Embryonic facial prominence (tissue), 1 donor: ENCODE data around the gene EGF.
"Not testable (repeated sequence)": the region's sequence is repeated elsewhere in the genome, so short reads cannot be mapped to it uniquely, and the experiment has no call there.

ENCODE experiments used
- DNase-seq: peaks from one replicate; pipeline ENCODE4 v3.0.0-alpha.2; 2016; ENCODE audit errors: extremely low spot score

Gene EGF

GRCh38 chr4:109915385-109916026, 2.8 kb downstream of the EGF start:
- DNase-seq: no peak

GRCh38 chr4:109916027-109916409, 3.3 kb downstream of the EGF start:
- no peak for DNase-seq

GRCh38 chr4:109921384-109921808, 8.7 kb downstream of the EGF start:
- DNase-seq: no peak

- DNase-seq: no peak
These were observed 12.7 kb downstream of the EGF start for GRCh38 chr4:109925396-109925795.

GRCh38 chr4:109928327-109929045, 15.8 kb downstream of the EGF start:
- DNase-seq: no peak

- DNase-seq: no peak
These were observed 17.8 kb downstream of the EGF start for GRCh38 chr4:109930464-109930863.

- DNase-seq: no peak
These were observed 18.2 kb downstream of the EGF start for GRCh38 chr4:109930872-109931271.

- DNase-seq: no peak
These were observed 18.6 kb downstream of the EGF start for GRCh38 chr4:109931318-109931717.

GRCh38 chr4:109937352-109937751, 24.7 kb downstream of the EGF start:
- DNase-seq: not testable (repeated sequence)

- no peak for DNase-seq
These were observed 26.5 kb downstream of the EGF start for GRCh38 chr4:109939190-109939589.

GRCh38 chr4:109942292-109942926, 29.7 kb downstream of the EGF start:
- no peak for DNase-seq

- no peak for DNase-seq
These were observed 31.1 kb downstream of the EGF start for GRCh38 chr4:109943745-109944144.

- DNase-seq: no peak
These were observed 31.9 kb downstream of the EGF start for GRCh38 chr4:109944591-109944990.

- DNase-seq: no peak
These were observed 32.4 kb downstream of the EGF start for GRCh38 chr4:109945056-109945455.

GRCh38 chr4:109946120-109946519, 33.4 kb downstream of the EGF start:
- no peak for DNase-seq

GRCh38 chr4:109947457-109947856, 34.8 kb downstream of the EGF start:
- no peak for DNase-seq

GRCh38 chr4:109947918-109948317, 35.2 kb downstream of the EGF start:
- DNase-seq: no peak

GRCh38 chr4:109949099-109949718, 36.5 kb downstream of the EGF start:
- DNase-seq: not testable (repeated sequence)

- no peak for DNase-seq
These were observed 39.9 kb downstream of the EGF start for GRCh38 chr4:109952612-109953011.

GRCh38 chr4:109953556-109953955, 40.9 kb downstream of the EGF start:
- no peak for DNase-seq

GRCh38 chr4:109955146-109955545, 42.5 kb downstream of the EGF start:
- DNase-seq: no peak

GRCh38 chr4:109957227-109957626, 44.5 kb downstream of the EGF start:
- no peak for DNase-seq

- DNase-seq: no peak
These were observed 46.5 kb downstream of the EGF start for GRCh38 chr4:109959195-109959594.
